HL-60/S4 (cell line): Measurements from ENCODE around the gene DCBLD2.
"Not testable (repeated sequence)": the region's sequence is repeated elsewhere in the genome, so short reads cannot be mapped to it uniquely, and the experiment has no call there.

Source experiments
- in situ Hi-C: fragments of 300-500 bp; cut with MboI; formaldehyde crosslinking; loops from 2 replicates; pipeline ENCODE4 v1.14.3; 2022; ENCODE audit warnings: low sequenced_read_pairs

The DCBLD2 gene

GRCh38 chr3:98831060-98831459 lies 70.4 kb downstream of the DCBLD2 start:
- in situ Hi-C loops = not testable (repeated sequence)

- in situ Hi-C loops = no loop called here
Measured at GRCh38 chr3:98829246-98829832, 72.2 kb downstream of the DCBLD2 start.

- in situ Hi-C loops = no loop called here
Measured at GRCh38 chr3:98827221-98827920, 74.1 kb downstream of the DCBLD2 start.

GRCh38 chr3:98826126-98826525 lies 75.4 kb downstream of the DCBLD2 start:
- in situ Hi-C loops = no loop called here

GRCh38 chr3:98824256-98824655 lies 77.2 kb downstream of the DCBLD2 start:
- in situ Hi-C loops = loop anchor here (25.0 kb wide), 1 partner anchor 787 kb away; the partner anchor contains the start of gene GABRR3

GRCh38 chr3:98823791-98824190 lies 77.7 kb downstream of the DCBLD2 start:
- in situ Hi-C loops = loop anchor here (25.0 kb wide), 1 partner anchor 786 kb away; the partner anchor contains the start of gene GABRR3

GRCh38 chr3:98821063-98821462 lies 80.4 kb downstream of the DCBLD2 start:
- in situ Hi-C loops = loop anchor here (25.0 kb wide), 1 partner anchor 784 kb away; the partner anchor contains the start of gene GABRR3

GRCh38 chr3:98817547-98818041 lies 83.9 kb downstream of the DCBLD2 start:
- in situ Hi-C loops = loop anchor here (25.0 kb wide), 1 partner anchor 780 kb away; the partner anchor contains the start of gene GABRR3

- in situ Hi-C loops = loop anchor here (5.0 to 25.0 kb wide), 2 partner anchors 213 to 778 kb away; partner anchors contain the start of gene GABRR3
Measured at GRCh38 chr3:98814817-98815420, 86.6 kb downstream of the DCBLD2 start.

GRCh38 chr3:98812851-98813374 lies 88.6 kb downstream of the DCBLD2 start:
- in situ Hi-C loops = loop anchor here (5.0 to 25.0 kb wide), 2 partner anchors 211 to 776 kb away; partner anchors contain the start of gene GABRR3

- in situ Hi-C loops = loop anchor here (5.0 to 25.0 kb wide), 2 partner anchors 209 to 774 kb away; partner anchors contain the start of gene GABRR3
Measured at GRCh38 chr3:98811048-98811447, 90.4 kb downstream of the DCBLD2 start.

GRCh38 chr3:98809557-98809956 lies 91.9 kb downstream of the DCBLD2 start:
- in situ Hi-C loops = loop anchor here (25.0 kb wide), 1 partner anchor 772 kb away; the partner anchor contains the start of gene GABRR3

GRCh38 chr3:98808071-98808470 lies 93.4 kb downstream of the DCBLD2 start:
- in situ Hi-C loops = loop anchor here (25.0 kb wide), 1 partner anchor 771 kb away; the partner anchor contains the start of gene GABRR3

GRCh38 chr3:98807561-98807960 lies 93.9 kb downstream of the DCBLD2 start:
- in situ Hi-C loops = loop anchor here (25.0 kb wide), 1 partner anchor 770 kb away; the partner anchor contains the start of gene GABRR3

- in situ Hi-C loops = loop anchor here (25.0 kb wide), 1 partner anchor 770 kb away; the partner anchor contains the start of gene GABRR3
Measured at GRCh38 chr3:98807011-98807410, 94.5 kb downstream of the DCBLD2 start.

- in situ Hi-C loops = loop anchor here (25.0 kb wide), 1 partner anchor 769 kb away; the partner anchor contains the start of gene GABRR3
Measured at GRCh38 chr3:98806521-98806920, 95.0 kb downstream of the DCBLD2 start.

GRCh38 chr3:98805571-98805970 lies 95.9 kb downstream of the DCBLD2 start:
- in situ Hi-C loops = loop anchor here (25.0 kb wide), 1 partner anchor 768 kb away; the partner anchor contains the start of gene GABRR3

GRCh38 chr3:98801043-98801747 lies 100.3 kb downstream of the DCBLD2 start:
- in situ Hi-C loops = loop anchor here (25.0 kb wide), 1 partner anchor 764 kb away; the partner anchor contains the start of gene GABRR3

GRCh38 chr3:98800401-98800800 lies 101.1 kb downstream of the DCBLD2 start:
- in situ Hi-C loops = loop anchor here (25.0 kb wide), 1 partner anchor 763 kb away; the partner anchor contains the start of gene GABRR3

GRCh38 chr3:98799479-98799878 lies 102.0 kb downstream of the DCBLD2 start:
- in situ Hi-C loops = no loop called here
